HG02610 (cell line): ENCODE measurements around the gene MEGF8.
A peak's percentile ranks its signal among the peaks of the same experiment; 100 is the strongest.

Source experiments
- ATAC-seq: cut with Tn5 transposase; IDR thresholded peaks from one replicate; pipeline ENCODE4 v1.9.1; 2021; ENCODE audit warnings: mild to moderate bottlenecking, moderate library complexity; ENCODE audit not compliant: unreplicated experiment

Gene MEGF8

DNA sequence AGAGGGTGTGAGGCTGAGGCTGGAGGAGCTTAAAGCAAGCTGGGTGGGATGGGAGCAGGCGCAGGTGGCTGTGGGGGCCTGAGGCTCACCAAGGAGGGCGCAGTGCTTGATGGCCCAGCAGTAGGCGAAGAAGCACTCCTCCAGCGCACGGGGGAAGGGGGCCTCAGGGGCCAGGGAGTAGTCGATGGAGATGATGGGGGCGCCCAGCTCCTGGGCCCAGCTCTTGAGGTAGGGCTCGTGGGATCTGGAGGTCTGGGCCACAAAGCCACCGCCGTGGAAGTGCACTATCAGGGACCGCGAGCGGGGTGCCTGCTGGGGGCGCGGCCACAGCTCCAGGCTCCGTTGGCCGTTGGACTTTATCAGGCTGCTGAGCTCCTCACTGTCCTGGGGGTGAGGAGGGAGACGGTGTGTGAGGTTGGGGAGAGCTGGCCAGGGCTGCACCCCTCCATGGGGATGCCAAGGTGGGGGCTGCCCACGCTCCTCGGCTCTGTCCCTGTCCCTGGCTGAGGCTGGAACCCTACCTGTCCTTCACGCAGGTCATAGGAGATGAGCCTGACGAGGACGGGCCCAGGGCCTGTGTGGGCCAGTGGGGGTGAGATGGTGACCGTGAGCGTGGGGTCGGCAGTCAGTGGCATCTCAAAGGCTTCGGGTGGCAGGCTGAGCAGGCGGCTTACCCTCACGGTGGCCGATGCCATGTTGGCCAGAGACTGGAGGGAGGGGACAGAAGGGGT lies 81.8 kb downstream of the MEGF8 start:
- ATAC-seq = no peak

DNA sequence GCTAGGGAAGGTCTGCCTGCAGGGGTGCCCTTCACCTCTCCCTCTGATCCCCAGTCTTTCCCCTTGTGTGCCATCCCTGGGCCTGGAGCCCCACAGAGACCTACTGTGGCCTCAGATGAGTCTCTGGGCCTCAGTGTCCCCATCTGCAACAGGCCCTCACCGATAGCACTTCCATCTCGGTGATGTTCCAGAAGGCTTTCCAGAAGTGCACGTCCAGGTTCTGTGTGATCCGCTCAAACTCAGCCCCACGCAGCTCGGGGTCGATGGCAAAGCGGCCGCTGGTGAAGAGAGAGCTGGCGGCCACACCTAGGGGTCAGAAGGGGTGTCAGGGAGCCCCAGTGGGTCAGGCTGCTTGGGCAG lies 82.4 kb downstream of the MEGF8 start:
- no peak for ATAC-seq

DNA sequence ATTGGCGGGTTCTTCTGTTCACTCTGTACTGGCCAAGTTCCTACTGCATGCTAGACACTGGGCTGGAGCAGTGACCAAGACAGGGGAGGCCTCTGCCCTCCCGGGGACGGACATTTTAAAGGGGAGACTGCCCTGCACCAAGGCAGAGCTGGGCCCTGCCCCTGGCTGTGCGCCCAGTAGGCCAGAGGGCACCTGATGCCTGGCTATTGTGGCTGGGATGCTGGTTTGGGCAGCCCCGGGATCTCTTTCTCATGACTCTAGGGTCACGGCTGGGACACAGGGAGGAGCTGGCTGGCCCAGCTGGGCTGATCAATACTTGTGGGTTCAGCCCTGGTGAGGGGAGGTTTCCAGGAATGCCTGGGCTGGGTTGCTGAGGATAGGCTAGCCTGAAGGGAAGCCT lies 84.0 kb downstream of the MEGF8 start:
- ATAC-seq = no peak

DNA sequence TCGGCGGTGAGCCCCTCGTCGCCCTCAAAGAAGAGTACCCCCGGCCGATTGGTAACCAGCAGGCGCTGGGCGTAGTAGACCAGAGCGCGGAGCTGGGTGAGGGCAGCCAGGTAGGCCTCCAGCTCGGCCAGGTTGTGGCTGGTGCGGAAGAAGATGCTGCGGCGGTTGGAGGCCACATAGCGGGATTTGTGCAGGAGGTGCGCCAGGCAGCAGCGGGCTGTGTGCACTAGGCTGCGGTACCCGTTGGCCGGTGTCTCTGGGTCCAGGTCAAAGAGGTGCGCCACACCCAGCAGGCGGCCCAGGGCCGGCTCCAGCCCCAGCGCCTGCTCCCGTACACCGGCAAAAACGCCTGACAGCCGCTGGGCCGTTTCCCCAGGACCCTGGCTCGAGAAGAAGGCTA lies 84.9 kb downstream of the MEGF8 start:
- ATAC-seq = no peak

DNA sequence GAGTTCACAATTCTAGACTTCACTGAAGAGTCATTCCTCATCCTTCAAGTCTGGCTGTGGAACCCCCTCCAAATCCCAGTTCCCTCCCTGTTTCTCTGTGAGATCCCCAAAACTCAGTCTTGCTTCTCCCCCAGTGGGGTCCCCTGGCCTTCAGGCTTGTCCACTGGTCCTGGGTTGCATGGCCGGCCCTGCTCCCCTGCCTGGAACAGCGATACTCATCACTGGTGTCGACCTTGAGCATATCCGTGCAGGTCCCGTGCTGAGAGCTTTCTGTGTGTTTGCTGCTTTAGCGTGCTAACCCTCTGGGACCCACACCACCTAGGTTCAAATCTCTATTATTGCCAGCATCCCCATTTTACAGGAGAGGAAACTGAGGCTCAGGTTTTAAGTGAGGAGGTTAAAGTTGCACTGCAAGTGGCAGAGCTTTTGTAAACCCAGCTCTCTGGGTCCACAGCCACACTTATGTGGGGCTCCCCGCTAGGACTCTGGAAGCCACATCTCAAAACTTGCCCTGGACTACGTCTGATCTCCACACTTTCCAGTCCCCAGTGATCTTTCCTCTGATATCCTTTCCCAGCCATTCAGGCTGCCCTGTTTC lies 86.2 kb downstream of the MEGF8 start:
- ATAC-seq = no peak

DNA sequence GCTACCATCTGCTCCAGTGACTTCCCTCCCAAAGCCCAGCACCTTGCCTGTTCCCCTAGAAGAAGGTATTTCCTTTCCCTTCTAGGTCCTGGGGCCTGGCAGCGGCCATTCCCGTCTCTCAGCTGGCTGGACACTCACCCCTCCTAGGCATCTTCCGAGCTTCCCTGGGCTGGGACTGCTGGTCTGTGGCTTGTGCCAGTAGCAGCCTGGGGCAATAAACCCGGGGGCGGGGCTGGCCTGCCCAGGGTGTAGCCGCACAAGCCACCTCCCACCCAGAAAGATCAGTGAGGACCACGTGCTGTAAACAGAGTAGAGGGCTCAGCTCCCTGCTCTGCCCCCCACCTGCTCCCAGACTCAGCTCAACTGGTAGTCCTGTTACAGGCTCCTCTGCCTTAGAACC lies 86.8 kb downstream of the MEGF8 start:
- ATAC-seq = no peak

DNA sequence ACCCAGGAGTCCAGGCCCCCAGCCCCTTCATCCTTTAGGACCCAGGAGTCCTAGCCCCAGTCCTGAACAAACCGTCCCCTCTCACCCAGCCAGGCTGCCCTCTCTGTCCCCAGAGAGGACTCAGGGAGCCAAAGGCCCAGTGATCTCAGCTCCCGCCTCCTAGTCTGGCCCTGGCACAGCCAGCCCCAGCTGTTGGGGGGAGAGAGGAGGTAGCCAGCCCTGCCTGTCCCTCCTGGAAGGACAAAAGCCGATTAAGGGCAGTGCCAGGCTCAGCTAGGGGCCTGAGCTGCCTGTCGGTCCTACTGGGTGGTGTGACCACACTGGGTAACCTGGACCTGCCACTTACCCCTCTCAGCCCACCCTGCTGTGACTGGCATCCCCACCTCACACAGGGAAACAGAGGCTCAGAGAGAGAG lies 87.2 kb downstream of the MEGF8 start:
- no peak for ATAC-seq

DNA sequence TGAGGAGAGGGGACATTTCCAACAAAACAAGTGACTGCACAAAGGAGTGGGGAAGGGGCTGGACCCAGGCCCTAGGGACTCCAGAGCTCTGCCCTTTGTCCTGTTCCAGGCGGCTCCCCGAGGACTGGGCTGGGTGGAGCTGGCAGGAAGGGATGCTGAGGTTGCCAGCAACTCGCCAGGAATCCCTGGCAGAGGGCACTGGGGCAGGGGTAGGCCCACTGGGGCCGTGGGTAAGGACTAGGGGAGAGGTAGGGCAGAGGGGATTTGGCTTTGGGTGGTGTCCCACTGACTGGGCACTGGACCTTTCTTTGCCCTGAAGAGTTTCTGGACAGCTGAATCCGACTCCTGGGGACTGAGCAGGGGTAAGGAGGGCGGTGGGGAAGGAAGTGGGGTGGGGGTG lies 93.9 kb downstream of the MEGF8 start:
- ATAC-seq = no peak

DNA sequence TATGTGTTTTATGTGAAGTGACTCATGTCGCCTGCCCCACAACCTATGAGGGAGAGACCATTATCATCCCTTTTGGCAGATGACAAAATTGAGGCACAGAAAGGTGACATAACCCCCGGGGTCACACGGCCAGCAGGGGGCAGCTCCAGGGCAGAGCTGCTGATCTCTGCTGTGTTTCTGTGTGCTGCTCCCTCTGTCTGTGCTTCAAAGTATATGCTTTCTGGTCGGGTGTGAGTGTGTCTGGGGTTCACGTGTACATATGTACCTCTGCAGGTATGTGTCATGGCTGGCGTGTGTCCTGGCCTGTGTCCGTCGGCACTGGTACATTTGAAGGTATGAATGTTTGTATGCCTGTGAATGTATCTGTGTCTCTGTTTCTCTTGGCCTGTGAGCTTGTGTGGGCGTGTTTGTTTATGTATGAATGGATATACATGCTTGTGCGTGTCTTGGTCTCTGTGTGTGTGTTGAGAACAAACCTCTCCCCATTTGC lies 94.7 kb downstream of the MEGF8 start:
- ATAC-seq = no peak

DNA sequence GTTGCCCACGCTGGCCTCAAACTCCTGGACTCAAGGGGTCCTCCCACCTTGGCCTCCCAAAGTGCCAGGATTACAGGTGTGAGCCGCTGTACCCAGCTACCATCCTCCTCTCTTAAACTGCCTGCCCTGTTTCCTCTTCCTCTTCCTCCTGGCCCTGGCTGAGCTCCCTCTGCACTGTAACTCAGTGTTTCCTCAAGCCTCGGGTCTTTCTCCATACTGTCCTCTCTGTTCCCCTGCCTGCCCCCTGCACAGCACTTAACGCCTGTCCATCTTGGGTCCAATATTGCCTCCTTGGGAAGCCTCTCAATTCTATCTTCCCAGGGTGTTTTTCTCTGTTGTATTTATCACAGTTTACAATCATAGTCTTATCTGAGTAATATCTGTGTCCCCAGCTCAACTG lies 95.7 kb downstream of the MEGF8 start:
- no peak for ATAC-seq

DNA sequence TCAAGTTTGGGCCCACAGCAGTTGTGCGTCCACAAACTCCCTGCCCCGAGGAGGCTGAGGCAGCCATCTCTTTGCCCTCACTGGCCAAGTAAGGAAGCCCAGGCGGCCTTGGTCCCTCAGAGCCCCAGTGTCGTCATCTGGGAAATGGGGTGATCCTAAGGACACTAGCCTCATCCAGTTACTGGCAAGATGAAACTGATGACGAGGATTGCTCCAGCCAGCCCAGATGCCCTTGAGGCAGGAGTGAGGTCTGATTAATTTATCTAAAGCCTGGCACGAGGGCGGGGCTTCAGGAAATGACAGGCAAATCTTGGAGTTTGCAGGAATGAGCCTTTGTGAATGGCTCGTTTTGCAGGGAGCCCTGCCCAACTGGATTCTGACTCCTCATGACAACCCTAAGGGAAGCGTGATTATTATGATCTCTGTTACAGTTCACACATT lies 96.2 kb downstream of the MEGF8 start:
- ATAC-seq = no peak

DNA sequence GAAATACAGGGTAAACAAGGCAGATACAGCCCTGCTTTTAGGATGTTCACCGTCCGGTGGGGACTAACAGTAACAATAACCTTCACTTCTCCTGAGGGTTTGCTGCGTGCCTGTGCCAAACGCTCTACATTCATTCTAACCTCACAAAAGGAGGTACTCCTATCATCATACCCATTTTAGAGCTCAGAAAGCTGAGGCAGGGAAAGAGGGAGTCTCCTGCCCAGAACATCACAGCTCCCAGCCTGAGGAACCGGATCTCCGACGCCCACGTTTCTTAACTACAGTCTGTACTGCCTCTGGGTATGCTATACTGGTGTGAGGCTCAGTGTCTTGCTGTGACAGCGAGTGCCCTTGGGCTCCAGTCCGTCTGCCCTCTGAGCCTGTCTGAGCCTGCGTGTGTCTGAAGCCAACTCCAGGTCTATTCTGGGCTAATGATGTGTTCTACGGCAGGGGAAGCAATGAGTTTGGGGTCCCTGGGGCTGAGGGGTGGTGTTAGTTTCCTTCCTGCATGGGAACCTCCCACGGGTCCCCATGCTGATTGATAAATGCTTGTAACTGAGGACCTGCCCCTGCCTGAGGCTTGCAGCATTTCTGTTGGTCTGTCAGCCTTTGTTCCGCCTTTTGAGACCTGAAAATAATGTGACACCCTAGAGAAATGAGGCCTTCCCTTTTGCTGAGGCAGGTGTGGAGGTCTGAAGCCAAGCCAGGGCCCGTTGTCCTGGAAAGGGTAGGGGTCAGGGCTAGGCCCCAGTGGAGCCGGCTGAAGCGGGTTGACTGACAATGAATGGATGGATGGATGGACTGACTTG lies 96.9 kb downstream of the MEGF8 start:
- peak; percentile 4 for ATAC-seq

DNA sequence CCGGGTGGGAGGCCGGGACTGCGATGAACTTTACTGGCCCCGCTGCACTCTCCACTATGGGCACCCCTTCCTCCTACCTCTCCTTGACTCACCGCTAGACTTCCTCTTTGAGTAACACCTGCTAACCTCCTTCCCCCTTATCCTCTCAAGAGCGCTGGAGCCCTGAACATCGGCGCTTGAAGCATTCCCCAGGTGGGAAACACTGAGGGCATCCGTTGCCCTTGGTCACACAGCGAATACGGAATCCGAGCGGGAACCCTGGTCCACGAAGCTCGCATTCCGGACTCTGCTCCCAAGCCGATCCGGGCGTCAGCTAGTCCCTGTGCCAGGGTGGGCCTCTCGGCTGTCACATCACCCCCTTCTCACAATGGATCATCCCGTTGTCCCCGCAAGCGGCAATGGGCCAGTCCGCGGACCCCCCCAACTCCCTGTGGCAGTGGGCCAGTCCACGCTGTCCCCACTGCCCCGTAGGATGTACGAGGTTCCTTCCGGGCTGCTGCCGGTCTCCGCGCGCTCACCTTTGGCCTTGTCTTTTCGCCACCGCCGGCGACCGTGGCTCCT lies 97.5 kb downstream of the MEGF8 start:
- peak; percentile 21 for ATAC-seq

DNA sequence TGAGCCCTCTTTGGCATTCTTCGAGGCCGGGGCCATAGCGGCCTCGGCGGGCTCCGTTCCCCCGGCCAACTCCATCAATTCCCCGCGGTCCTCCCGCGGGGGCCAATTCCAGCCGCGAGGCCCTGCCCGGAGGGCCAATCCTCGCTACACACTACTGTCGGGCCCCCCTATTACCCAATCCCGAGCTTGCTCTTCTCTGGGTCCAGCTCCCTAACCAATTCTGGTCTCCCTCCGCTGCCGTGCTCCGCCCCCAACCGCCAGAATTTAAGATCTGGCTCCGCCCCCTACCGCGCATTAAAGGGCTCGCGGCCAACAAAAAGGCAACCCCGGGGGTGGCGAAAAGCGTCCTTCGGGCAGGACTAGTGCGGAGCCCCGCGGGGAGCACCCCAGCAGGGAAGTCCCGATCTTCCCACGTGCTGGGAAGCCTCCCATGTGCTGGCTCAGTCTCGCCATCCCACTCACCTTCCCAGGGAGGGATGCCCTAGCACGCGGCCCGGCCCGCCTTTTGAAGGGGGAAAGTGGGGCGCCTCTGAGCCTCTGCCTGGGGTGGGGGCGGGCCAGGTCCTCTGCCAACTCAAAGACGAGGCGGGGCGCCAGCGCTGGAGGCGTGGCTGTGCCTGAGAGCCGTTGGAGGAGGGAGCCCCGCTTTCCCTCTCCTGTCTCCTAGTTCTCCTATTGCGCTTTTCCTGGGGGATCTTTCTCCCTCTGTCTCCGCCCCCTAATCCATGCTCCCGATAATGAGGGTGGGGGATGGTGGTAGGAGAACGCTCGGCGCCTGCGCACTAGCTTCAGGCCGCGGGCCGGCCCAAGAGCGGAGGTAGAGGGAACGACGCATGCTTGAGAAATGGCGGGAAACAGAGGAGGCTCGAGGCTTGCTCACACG lies 98.3 kb downstream of the MEGF8 start:
- ATAC-seq = peak; percentile 87

DNA sequence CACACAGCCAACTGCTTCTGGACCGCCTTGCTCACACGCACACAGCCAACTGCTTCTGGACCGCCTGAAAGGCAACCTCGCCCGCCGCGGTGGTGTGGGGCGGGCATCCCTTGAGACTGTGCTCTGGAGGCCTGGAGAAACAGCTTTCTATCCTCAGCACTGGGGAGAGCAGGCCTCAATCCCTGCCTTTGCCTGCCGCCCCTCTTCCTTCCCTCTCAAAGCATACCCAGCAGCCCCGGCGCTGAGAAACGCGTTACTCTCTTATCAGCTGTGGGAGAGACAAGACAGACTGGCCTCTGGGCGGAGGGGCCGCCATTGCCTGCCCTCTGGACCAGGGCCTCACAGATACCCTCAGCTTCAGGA lies 98.9 kb downstream of the MEGF8 start:
- ATAC-seq = no peak

DNA sequence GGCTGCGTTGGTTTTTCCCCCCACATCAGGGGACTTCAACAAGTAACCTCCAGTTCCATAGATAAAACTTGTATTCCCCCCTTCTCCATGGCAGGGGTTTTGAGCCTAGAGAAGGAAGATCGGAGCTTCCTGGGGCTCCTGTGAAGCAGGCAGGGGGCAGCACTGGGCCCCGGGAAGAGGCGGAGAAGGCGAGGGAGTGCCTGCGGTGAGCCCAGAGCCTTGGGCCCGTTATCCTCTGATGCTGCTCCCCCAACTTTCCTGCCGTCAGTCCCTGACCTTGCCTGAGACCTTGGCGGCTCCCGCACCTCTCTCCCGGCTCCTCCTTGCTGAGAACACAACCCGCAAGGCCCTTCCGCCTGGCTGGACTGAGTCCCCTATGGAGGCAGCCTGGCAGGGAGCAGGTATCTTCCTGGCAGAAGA lies 99.3 kb downstream of the MEGF8 start:
- ATAC-seq = no peak

DNA sequence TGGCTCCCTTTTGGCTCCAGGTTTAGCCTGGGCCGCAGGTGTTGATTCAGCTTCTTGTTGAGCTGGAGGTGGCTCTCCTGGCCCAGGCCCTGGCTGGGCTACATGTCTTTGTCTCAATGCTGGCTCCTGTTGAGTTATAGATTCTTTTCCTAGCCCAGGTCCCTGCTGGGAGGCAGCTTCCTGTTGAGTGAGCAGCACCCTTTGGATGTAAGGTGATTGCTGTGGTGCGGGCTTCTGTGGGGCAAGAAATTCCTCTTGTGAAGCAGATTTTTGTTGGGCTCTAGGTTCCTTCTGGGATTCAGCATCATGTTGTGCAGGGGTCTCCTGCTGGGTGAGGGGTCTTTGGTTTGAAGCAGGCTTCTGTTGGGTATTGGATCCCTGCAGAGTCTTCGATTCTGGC lies 101.2 kb downstream of the MEGF8 start:
- ATAC-seq = no peak

DNA sequence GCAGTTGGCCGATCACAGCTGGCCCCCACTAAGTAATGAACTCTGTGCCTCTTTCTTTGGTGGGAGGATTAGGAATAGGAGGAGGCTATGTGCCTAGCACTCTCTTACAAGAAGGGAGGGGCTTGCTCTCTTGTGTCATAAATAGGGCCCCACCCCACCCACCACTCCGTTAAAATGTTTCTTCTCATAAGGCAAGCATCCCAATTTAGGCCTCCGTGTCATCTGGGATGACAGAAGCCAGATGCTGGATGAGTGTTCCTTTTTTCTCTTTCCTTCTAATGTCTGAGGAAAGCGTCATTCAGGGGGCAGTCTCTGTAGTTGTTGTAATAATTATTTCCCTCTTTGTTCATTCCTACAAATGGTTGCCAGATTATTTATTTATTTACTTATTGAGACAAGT lies 101.9 kb downstream of the MEGF8 start, which contains the start of gene LIPE:
LIPE (minus strand) TSS at position 76 of the 400 bp plus-strand sequence. CDS start 239 bp downstream, outside the sequence.
- ATAC-seq = no peak
